OCI-LY3 (cell line): ENCODE results near the gene PNPLA2.

ENCODE experiments used
- H2AFZ ChIP-seq: fragments of 200-600, 300-600 bp; shearing (Covaris generic); 2 replicates; pipeline ENCODE4 v1.6.0; 2014; ENCODE audit warnings: antibody characterized with exemption, low read depth, low read length
- H3K27ac ChIP-seq: fragments of 200-600, 300-600 bp; sonication (generic); 2 replicates; pipeline ENCODE4 v1.5.1; 2014; ENCODE audit warnings: mild to moderate bottlenecking, low read length, moderate library complexity, mixed read lengths
- H3K27me3 ChIP-seq: fragments of 200-600, 300-600 bp; sonication (generic); 2 replicates; pipeline ENCODE4 v1.6.1; 2014; ENCODE audit warnings: low read depth, low read length, mixed read lengths
- H3K36me3 ChIP-seq: fragments of 200-600, 300-600 bp; sonication (generic); replicated peaks from 2 replicates; pipeline ENCODE3; 2014; ENCODE audit warnings: low read depth, low read length, mixed read lengths
- H3K4me1 ChIP-seq: fragments of 300-600, 200-600 bp; sonication (generic); 2 replicates; pipeline ENCODE4 v1.6.1; 2014; ENCODE audit warnings: low read length, mixed read lengths
- H3K4me2 ChIP-seq: fragments of 200-600, 300-600 bp; sonication (generic); 2 replicates; pipeline ENCODE4 v1.6.1; 2014; ENCODE audit warnings: low read length, mixed read lengths
- H3K4me3 ChIP-seq: fragments of 300-600, 200-600 bp; sonication (generic); 2 replicates; pipeline ENCODE4 v1.5.1; 2014; ENCODE audit warnings: antibody characterized with exemption, mild to moderate bottlenecking, low read length, moderate library complexity
- H3K79me2 ChIP-seq: fragments of 300-600, 200-600 bp; shearing (Covaris generic); 2 replicates; pipeline ENCODE4 v1.6.1; 2014; ENCODE audit warnings: mild to moderate bottlenecking, low read length, mixed read lengths
- H3K9ac ChIP-seq: fragments of 300-600, 200-600 bp; shearing (Covaris generic); 2 replicates; pipeline ENCODE4 v1.6.0; 2014; ENCODE audit warnings: mild to moderate bottlenecking, low read length, moderate library complexity
- H3K9me3 ChIP-seq: fragments of 200-600, 300-600 bp; shearing (Covaris generic); 2 replicates; pipeline ENCODE4 v1.6.1; 2014; ENCODE audit warnings: low read length, mixed read lengths; ENCODE audit not compliant: insufficient read depth
- H4K20me1 ChIP-seq: fragments of 200-600, 300-600 bp; sonication (generic); 2 replicates; pipeline ENCODE4 v1.6.1; 2016; ENCODE audit warnings: low read length, mixed read lengths; ENCODE audit not compliant: insufficient read depth
- CTCF ChIP-seq: fragments of 200-600, 300-600 bp; sonication (generic); IDR thresholded peaks from 2 replicates; pipeline ENCODE4 v1.5.1; 2014; ENCODE audit warnings: antibody characterized with exemption, low read length, low read depth
- EZH2phosphoT487 ChIP-seq: fragments of 200-600 bp; shearing (Covaris generic); IDR thresholded peaks from 2 replicates; pipeline ENCODE4 v1.6.1; 2018; ENCODE audit warnings: antibody characterized with exemption, mixed run types, low read depth

Gene PNPLA2

DNA sequence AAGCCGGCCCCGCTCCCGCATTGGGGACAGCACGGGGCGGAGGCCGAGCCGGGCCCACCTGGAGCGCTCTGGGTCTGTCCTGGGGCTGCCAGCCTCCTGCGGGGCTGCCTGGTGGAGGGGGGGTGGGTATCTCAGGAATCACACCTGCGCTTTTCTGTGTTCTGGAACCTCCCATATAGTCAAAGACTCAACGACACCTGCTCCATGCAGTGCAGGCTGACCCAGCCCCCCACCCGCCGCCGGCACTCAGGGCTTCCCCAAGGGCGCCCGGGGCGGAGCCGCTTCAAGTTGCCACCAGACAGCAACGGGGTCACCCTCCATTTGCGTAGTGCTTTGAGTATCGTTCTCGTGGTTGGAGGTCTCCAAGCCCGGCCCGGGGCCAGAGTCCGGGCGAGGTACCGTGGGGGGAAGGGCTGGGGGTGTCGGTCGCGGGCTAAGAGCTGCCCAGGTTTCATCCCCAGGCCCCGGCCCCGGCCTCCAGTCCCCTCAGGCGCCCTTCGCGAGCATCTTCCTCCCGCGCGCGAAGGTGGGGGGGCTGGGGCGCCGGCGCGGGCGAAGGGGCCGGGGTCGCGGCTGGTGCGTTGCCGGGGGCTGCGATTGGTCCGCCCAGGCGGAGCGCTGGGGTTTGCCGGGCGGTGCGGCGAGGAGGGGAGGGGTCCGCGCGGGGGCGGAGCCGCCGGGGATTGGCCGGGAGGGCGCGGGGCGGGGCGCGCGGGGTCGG is 30.6 kb downstream of the PNPLA2 start:
- no peak overlapping the region for H2AFZ ChIP-seq
- H3K9me3 ChIP-seq: no peaks in the 10 kb centered on the region
- TF ChIP-seq EZH2phosphoT487 (no peak), CTCF (no peak)
- no peaks in the 10 kb centered on the region for H3K79me2 ChIP-seq
- H3K36me3 ChIP-seq: no peaks in the 10 kb centered on the region
- peak overlapping the region; percentile 33 for H3K4me2 ChIP-seq
- H4K20me1 ChIP-seq: no peaks in the 10 kb centered on the region
- no peak overlapping the region for H3K4me3 ChIP-seq
- H3K27ac ChIP-seq: no peak overlapping the region
- H3K9ac ChIP-seq: no peak overlapping the region
- H3K27me3 ChIP-seq: no peaks in the 10 kb centered on the region; the same call in 1 of the 2 replicates
- peaks cover 18% of the 10 kb centered on the region for H3K4me1 ChIP-seq

DNA sequence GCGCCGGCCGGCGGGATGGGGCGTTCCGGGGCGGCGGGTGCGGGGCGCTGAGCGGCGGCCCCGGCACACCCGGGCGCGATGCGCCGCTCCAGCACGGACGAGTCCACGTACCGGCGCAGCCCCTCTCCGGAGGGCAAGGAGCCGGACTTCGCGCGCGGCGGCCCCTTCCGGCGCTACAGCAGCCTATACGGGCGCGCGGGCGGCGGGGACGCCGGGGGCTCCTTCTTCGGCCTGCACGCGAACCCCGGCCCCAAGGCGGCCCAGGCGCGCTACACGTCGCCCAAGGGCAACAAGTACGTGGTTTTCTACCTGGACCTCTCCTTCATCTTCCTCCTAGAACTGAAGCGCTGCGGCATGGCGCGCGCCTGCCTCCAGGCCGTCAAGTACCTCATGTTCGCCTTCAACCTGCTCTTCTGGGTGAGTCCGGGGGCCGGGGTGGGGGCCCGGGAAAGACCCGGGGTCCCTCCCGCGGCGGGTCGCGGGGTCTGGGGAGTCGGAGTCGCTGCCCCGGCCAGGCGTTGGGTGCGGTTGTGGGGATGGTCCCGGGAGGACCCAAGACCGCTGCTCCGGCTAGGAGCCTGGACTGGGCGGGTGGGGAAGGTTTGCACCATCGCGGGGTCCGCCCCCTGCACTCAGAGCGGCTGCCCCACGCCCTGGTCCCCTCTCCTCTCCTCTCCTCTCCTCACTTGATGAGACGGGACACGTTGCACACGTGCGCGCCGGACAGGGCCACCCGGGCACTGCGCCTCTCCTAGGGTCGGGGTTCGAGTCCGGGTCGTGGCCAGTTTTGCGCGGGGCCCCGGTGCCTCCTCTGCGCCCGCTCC is 31.4 kb downstream of the PNPLA2 start:
- Histone ChIP-seq H3K79me2 (no peaks in the 10 kb centered on the region), H3K4me3 (no peak overlapping the region), H3K4me1 (peaks cover 10% of the 10 kb centered on the region)

GRCh38 chr11:850775-851763 is 32.4 kb downstream of the PNPLA2 start:
- H3K79me2 ChIP-seq: no peaks in the 10 kb centered on the region
- no peak overlapping the region for H3K27ac ChIP-seq
- H3K27me3 ChIP-seq: no peaks in the 10 kb centered on the region; the same call in 1 of the 2 replicates
- H3K4me1 ChIP-seq: peaks cover 10% of the 10 kb centered on the region
- no peak for TF ChIP-seq EZH2phosphoT487
- peak; percentile 28; the same call in 1 of the 2 replicates for TF ChIP-seq CTCF
- H3K4me3 ChIP-seq: no peak overlapping the region
- H3K36me3 ChIP-seq: no peaks in the 10 kb centered on the region
- H3K9ac ChIP-seq: no peak overlapping the region
- H4K20me1 ChIP-seq: no peaks in the 10 kb centered on the region
- no peak overlapping the region for H2AFZ ChIP-seq
- no peak overlapping the region for H3K4me2 ChIP-seq
- H3K9me3 ChIP-seq: no peaks in the 10 kb centered on the region

More for the DNA sequence above, 31.4 kb downstream of the PNPLA2 start:
- TF ChIP-seq EZH2phosphoT487 (no peak), CTCF (no peak)
- H3K27ac ChIP-seq: no peak overlapping the region
- no peaks in the 10 kb centered on the region; the same call in 1 of the 2 replicates for H3K27me3 ChIP-seq
- H3K9ac ChIP-seq: no peak overlapping the region
- H3K36me3 ChIP-seq: no peaks in the 10 kb centered on the region
- no peaks in the 10 kb centered on the region for H3K9me3 ChIP-seq
- H2AFZ ChIP-seq: no peak overlapping the region
- no peak overlapping the region for H3K4me2 ChIP-seq
- no peaks in the 10 kb centered on the region for H4K20me1 ChIP-seq
